NB4 (cell line): Measurements from ENCODE around the gene PCCA.

ENCODE experiments used
- CTCF ChIP-seq: IDR thresholded peaks from one replicate; pipeline ENCODE4 v1.5.1; 2012; ENCODE audit warnings: low read depth, low read length
- POLR2A ChIP-seq: IDR thresholded peaks from 2 replicates; pipeline ENCODE4 v1.6.1; 2011; ENCODE audit warnings: mild to moderate bottlenecking; ENCODE audit not compliant: insufficient read length; ENCODE audit errors: extremely low read depth

DNA sequence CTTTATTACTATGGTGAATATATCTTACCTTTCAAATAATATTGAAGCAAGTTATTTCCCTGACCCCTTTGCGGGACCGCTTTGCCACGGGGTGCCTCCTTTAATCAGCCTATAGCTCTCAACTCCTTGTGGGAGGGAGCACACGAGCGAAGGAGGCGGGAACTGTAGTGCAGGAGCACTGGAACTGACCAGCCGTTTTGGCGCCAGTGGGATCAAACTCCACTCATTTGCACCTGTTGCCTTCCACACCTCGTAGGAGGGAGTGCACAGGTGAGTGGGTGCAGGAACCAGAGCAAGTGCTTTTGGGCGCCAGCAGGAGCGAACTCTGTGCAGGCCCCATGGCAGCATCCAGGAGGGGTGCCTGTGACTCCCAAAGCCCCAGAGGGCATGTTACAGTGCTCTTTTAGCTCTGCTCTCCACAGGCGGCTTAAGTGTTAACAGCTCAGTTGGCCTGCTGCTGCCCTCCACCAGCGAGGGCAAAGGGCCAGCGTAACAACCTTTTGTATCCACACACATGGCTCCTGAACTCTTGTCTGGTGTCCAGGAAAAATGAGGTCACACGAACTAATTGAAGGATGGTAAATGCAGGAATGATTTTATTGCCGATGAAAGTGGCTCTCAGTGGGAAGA is 292.8 kb downstream of the PCCA start:
- no peak for TF ChIP-seq CTCF
- no peak for TF ChIP-seq POLR2A
